Ramos (cell line): ENCODE data around the gene PNO1.
"Not testable (repeated sequence)": the region's sequence is repeated elsewhere in the genome, so short reads cannot be mapped to it uniquely, and the experiment has no call there.

Experiments used
- in situ Hi-C: fragments of 300-500 bp; cut with MboI; formaldehyde crosslinking; loops from one replicate; pipeline ENCODE4 v1.14.3; 2022; ENCODE audit warnings: low sequenced_read_pairs; ENCODE audit not compliant: unreplicated experiment

Gene PNO1

GRCh38 chr2:68155618-68156017 is 2.1 kb upstream of the PNO1 start:
- in situ Hi-C loops = no loop called here

DNA sequence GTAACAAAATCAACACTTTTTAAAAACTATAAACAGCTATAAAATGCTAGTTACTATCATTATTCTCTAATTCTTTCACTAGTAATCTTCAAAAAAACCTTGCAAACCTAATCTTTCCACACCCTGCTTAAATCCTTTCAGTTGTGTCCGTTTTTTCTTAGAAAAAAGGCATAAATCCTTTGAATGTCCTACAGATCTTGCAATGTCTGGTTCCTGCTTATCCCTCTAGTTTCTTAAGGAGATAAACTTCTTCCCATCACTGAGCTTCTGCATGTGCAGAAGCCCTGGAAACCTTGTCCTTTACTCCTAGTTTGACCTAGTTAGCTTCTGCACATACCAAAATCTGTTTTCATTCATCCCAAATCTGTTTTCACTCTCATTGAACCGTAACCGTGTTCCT is 1.3 kb upstream of the PNO1 start:
- in situ Hi-C loops = no loop called here

GRCh38 chr2:68157002-68157401 is 686 bp upstream of the PNO1 start:
- in situ Hi-C loops = no loop called here

DNA sequence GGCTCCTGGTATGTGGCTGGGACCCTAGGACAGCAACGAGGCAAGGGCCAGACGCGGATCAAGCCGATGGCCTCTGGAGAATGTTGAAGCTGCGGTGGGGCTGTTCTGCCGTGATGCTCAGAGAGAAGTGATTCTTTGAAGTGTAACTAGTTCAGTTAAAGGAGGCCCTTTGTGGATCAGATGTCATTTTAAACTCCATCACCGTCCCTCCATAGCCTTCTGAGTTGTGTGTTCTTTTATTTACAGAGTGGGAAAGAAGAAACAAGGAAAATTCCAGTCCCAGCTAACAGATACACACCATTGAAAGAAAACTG is 403 bp downstream of the PNO1 start:
- in situ Hi-C loops = no loop called here

DNA sequence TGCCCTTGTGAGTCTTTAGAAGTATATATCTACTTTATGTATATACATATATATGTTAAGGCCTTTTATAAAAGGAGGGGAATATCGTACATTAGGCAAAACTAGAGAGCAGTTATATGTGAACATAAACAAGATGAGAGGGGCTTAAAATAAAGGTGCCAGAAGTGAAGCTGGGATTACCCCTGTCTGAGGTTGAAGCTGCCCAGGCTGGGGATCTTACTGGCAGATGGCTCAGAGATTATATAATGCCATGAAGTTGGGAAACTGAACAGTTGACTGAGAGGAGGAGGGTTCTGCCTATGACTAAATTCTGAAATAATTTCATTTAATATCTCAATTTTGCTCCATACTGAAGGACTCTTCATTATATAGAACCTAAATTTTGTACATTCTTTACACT is 6.0 kb downstream of the PNO1 start:
- in situ Hi-C loops = no loop called here

GRCh38 chr2:68167186-68167585 is 9.5 kb downstream of the PNO1 start:
- in situ Hi-C loops = no loop called here

GRCh38 chr2:68169308-68169707 is 11.6 kb downstream of the PNO1 start:
- in situ Hi-C loops = no loop called here

- in situ Hi-C loops = no loop called here
Observed at GRCh38 chr2:68171146-68171545, 13.5 kb downstream of the PNO1 start.

GRCh38 chr2:68171684-68172083 is 14.0 kb downstream of the PNO1 start:
- in situ Hi-C loops = no loop called here

DNA sequence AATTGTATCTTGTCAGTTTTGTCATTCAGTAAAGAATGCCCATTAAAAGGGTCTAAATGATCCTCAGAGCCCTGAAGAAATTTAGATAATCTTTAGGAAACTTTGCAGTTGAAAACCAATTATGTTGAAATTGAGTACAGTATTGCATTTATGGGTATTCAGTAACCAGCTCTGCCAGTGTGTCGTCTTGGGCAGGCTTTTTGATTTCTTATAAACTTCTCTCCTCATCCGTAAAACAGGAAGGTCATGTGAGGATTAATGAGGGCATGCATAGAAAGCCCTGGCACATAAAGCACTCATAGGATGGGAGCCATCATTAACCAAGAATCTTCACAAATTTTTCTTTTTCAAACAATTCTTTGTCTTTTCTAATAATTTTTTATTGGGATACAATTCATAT is 14.8 kb downstream of the PNO1 start:
- in situ Hi-C loops = no loop called here

- in situ Hi-C loops = no loop called here
Observed at GRCh38 chr2:68172990-68173700, 15.5 kb downstream of the PNO1 start.

DNA sequence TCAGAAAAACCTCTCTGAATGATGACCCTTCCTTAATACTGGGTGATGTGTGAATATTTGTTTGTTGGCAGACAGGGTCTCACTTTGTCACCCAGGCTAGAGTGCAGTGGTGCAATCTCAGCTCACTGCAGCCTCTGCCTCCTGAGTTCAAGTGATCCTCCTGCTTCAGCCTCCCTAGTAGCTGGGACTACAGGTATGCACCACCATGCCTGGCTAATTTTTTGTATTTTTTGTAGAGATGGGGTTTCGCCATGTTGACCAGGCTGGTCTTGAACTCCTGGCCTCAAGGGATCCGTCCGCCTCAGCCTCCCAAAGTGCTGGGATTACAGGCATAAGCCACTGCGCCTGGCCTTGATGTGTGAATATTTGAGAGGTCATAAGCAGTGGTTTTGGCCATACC is 17.5 kb downstream of the PNO1 start:
- in situ Hi-C loops = not testable (repeated sequence)

GRCh38 chr2:68176657-68177056 is 19.0 kb downstream of the PNO1 start:
- in situ Hi-C loops = no loop called here

- in situ Hi-C loops = no loop called here
Observed at GRCh38 chr2:68177541-68177940, 19.9 kb downstream of the PNO1 start.

DNA sequence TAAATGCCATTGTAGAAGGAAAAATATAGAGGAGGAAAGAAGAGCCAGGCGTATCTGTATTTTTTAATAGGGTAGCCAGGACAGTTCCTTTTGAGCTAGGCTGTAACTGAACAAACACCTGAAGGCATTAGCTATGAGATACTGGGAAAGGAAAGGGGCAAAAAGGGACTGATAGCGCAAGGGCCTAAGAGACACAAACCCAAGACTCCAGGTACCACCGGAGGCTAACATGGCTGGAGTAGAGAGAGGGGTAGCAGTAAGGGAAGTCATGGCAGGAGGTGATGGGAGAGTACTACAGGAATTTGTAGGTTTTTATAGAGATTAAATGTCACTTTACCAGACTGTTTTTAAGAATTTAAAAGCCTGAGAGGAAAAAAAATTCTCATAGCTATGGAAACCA is 20.7 kb downstream of the PNO1 start:
- in situ Hi-C loops = no loop called here

GRCh38 chr2:68178954-68179627 is 21.4 kb downstream of the PNO1 start:
- in situ Hi-C loops = no loop called here

- in situ Hi-C loops = no loop called here
Observed at GRCh38 chr2:68182902-68183301, 25.2 kb downstream of the PNO1 start.

GRCh38 chr2:68185541-68186164 is 28.0 kb downstream of the PNO1 start:
- in situ Hi-C loops = no loop called here

GRCh38 chr2:68187329-68187728 is 29.6 kb downstream of the PNO1 start:
- in situ Hi-C loops = no loop called here

DNA sequence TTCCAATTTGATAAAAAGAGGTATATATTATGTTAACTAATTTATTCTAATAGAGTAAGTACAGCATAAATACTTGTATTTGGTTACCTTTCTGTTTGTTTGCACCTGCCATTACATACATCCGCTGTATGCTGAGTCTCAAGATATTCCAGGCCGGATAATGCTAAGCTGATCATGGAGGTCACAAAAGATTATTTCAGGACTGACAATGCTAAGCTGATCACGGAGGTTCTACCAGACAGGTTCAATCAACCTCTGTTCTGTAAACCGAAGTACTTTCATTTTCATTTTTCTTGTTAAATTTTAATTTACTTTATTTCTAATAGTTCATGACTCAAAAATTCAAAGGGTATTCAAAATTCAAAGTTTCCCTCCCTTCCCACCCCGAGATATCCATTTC is 31.1 kb downstream of the PNO1 start:
- in situ Hi-C loops = no loop called here

- in situ Hi-C loops = loop anchor here (10.0 kb wide), 2 partner anchors 95 to 255 kb away; no protein-coding TSS in a partner anchor
Observed at GRCh38 chr2:68189991-68190784, 32.5 kb downstream of the PNO1 start.
